NCI-H1436 (cell line): Measurements from ENCODE around the gene METTL22.

Source experiments
- DNase-seq: peaks from one replicate; lab custom pipeline; 2025; lab: John Stamatoyannopoulos, UW

The METTL22 gene

GRCh38 chr16:8665529-8665928 lies 44.0 kb downstream of the METTL22 start:
- no peak for DNase-seq

GRCh38 chr16:8667492-8667891 lies 46.0 kb downstream of the METTL22 start:
- DNase-seq, result no peak

GRCh38 chr16:8668113-8668512 lies 46.6 kb downstream of the METTL22 start:
- DNase-seq, result no peak

GRCh38 chr16:8669481-8669880 lies 48.0 kb downstream of the METTL22 start:
- no peak for DNase-seq

GRCh38 chr16:8670014-8670560 lies 48.6 kb downstream of the METTL22 start:
- no peak for DNase-seq

GRCh38 chr16:8673611-8674412 lies 52.3 kb downstream of the METTL22 start:
- no peak for DNase-seq

GRCh38 chr16:8674413-8675022 lies 53.0 kb downstream of the METTL22 start, which contains the start of gene ABAT:
Gene ABAT, plus strand, starts transcription at chr16:8674617. Its CDS starts 61,123 bp downstream, at chr16:8735740.
- DNase-seq, result peak; percentile 76

- DNase-seq, result no peak
Observed at GRCh38 chr16:8675183-8676159, 54.0 kb downstream of the METTL22 start.

GRCh38 chr16:8676160-8676547 lies 54.7 kb downstream of the METTL22 start:
- DNase-seq, result no peak

GRCh38 chr16:8676737-8677375 lies 55.4 kb downstream of the METTL22 start:
- DNase-seq, result no peak

- no peak for DNase-seq
Observed at GRCh38 chr16:8677481-8677880, 56.0 kb downstream of the METTL22 start.

GRCh38 chr16:8678068-8678927 lies 56.8 kb downstream of the METTL22 start:
- no peak for DNase-seq

- DNase-seq, result no peak
Observed at GRCh38 chr16:8679151-8679550, 57.7 kb downstream of the METTL22 start.

- DNase-seq, result no peak
Observed at GRCh38 chr16:8682551-8683259, 61.2 kb downstream of the METTL22 start.

GRCh38 chr16:8683640-8684039 lies 62.1 kb downstream of the METTL22 start:
- no peak for DNase-seq

- no peak for DNase-seq
Observed at GRCh38 chr16:8685617-8686016, 64.1 kb downstream of the METTL22 start.

- DNase-seq, result no peak
Observed at GRCh38 chr16:8686031-8686621, 64.6 kb downstream of the METTL22 start.

- DNase-seq, result no peak
Observed at GRCh38 chr16:8686879-8687278, 65.4 kb downstream of the METTL22 start.

GRCh38 chr16:8689686-8690085 lies 68.2 kb downstream of the METTL22 start:
- DNase-seq, result no peak

GRCh38 chr16:8691728-8692127 lies 70.2 kb downstream of the METTL22 start:
- DNase-seq, result no peak
